Bronchial epithelial cell (primary cell): ENCODE data around the gene CLSTN1. TPM values are rescaled to one million over a fixed set of nuclear protein-coding genes. Genes with fewer than 3 reads are reported as not detected.

Source experiments
- DNase-seq: peaks from one replicate; pipeline ENCODE4 v3.0.0-alpha.2; 2010; ENCODE audit warnings: low read depth
- FAIRE-seq: peaks from 2 replicates; lab custom pipeline; 2011; peaks lifted over from hg19 to GRCh38; lab: Jason Lieb, UNC
- H3K27me3 ChIP-seq: 2 replicates; pipeline ENCODE4 v1.5.1; 2011; ENCODE audit warnings: low read length; ENCODE audit not compliant: control insufficient read depth, insufficient read depth
- H3K36me3 ChIP-seq: 2 replicates; pipeline ENCODE4 v1.5.1; 2011; ENCODE audit warnings: low read length; ENCODE audit not compliant: control insufficient read depth, insufficient read depth
- H3K4me3 ChIP-seq: 2 replicates; pipeline ENCODE4 v1.5.1; 2011; ENCODE audit warnings: mild to moderate bottlenecking, low read depth, low read length, control low read depth
- CTCF ChIP-seq: IDR thresholded peaks from 2 replicates; pipeline ENCODE4 v1.5.1; 2011; ENCODE audit warnings: mild to moderate bottlenecking, moderate library complexity, low read length, control low read depth, inconsistent platforms; ENCODE audit not compliant: insufficient read depth, severe bottlenecking
- total RNA-seq: library from RNA; depleted of rRNA; stranded (reverse); fragments of >200 nt; gene quantifications from 2 replicates; pipeline ENCODE4 v1.2.1, GENCODE V29; 2014

The CLSTN1 gene
- total RNA-seq, 1 donor from 2014 or later: 142 TPM

GRCh38 chr1:9689011-9689706 lies 134.6 kb downstream of the CLSTN1 start:
- TF ChIP-seq CTCF: no peak
- Histone ChIP-seq H3K4me3 (peak overlapping the region; percentile 56), H3K36me3 (peaks cover 1% of the 10 kb centered on the region), H3K27me3 (no peaks in the 10 kb centered on the region)
- DNase-seq: peak; percentile 36
- FAIRE-seq: no peak

- H3K36me3 ChIP-seq: peaks cover 1% of the 10 kb centered on the region
- TF ChIP-seq CTCF: no peak
- FAIRE-seq (no peak), DNase-seq (no peak)
- H3K27me3 ChIP-seq: no peaks in the 10 kb centered on the region
- peak overlapping the region; percentile 56 for H3K4me3 ChIP-seq
Measured at GRCh38 chr1:9688599-9688998, 135.2 kb downstream of the CLSTN1 start.

GRCh38 chr1:9687874-9688582 lies 135.7 kb downstream of the CLSTN1 start:
- H3K27me3 ChIP-seq: no peaks in the 10 kb centered on the region
- H3K4me3 ChIP-seq: peak overlapping the region; percentile 39
- FAIRE-seq: no peak
- no peak for TF ChIP-seq CTCF
- H3K36me3 ChIP-seq: peaks cover 1% of the 10 kb centered on the region
- DNase-seq: no peak

- H3K27me3 ChIP-seq: no peaks in the 10 kb centered on the region
- FAIRE-seq (no peak), DNase-seq (peak; percentile 76)
- H3K36me3 ChIP-seq: peaks cover 1% of the 10 kb centered on the region
- H3K4me3 ChIP-seq: peak overlapping the region; percentile 39
- no peak for TF ChIP-seq CTCF
Measured at GRCh38 chr1:9687120-9687873, 136.5 kb downstream of the CLSTN1 start.

- Histone ChIP-seq H3K36me3 (no peaks in the 10 kb centered on the region), H3K27me3 (no peaks in the 10 kb centered on the region), H3K4me3 (no peak overlapping the region)
- DNase-seq: no peak
- no peak for TF ChIP-seq CTCF
- FAIRE-seq: no peak
Measured at GRCh38 chr1:9684801-9685200, 139.0 kb downstream of the CLSTN1 start.
